ENCODE measurements around the gene CTNNA2. TPM values are rescaled to one million over a fixed set of nuclear protein-coding genes. Genes with fewer than 3 reads are reported as not detected.

Gene CTNNA2
- total RNA-seq, 3 donors from 2014 or later, result 0.29 to 4.2 (median 1.1) TPM

DNA sequence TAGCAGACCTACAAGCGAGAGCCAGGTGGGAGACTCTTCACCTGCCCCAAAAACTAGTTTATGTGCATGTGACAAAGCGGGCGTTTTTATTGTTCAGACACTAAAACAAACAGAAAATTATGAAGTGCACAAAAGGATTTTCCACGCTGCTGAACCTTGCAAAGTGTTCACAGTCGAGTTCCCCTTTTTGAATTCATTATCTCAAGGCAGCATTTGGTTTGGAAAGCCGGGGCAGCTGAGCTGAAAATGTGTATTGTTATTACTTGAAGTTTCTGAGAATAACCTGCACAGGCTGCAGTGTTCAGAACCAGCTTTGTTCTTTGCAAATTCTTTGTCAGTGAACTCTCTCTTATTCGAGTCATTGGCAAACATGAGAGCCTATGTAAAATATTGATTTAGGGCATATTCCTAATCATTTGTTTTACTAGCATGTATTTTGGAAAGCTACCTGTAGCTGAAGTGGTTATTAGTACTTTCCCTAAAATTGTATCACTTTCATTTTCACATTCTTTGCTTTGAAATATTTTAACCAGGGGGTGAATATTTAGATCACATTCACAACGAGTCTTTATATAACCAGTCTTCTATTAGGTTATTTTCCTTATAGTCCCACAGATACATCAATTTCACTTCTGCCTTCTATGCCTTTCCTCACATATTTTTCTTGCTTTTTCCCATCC lies 732.2 kb downstream of the CTNNA2 start:
- DNase-seq (no peak), ATAC-seq (no peak)
- no peak overlapping the region for H3K4me3 ChIP-seq
- no peaks in the 10 kb centered on the region for H3K4me1 ChIP-seq (ENCODE audit: low read depth)
- intact Hi-C loops (cut with DNase I, micrococcal nuclease), result no loop called here
- H3K9me3 ChIP-seq, result no peaks in the 10 kb centered on the region
- TF ChIP-seq, protein P1, sequence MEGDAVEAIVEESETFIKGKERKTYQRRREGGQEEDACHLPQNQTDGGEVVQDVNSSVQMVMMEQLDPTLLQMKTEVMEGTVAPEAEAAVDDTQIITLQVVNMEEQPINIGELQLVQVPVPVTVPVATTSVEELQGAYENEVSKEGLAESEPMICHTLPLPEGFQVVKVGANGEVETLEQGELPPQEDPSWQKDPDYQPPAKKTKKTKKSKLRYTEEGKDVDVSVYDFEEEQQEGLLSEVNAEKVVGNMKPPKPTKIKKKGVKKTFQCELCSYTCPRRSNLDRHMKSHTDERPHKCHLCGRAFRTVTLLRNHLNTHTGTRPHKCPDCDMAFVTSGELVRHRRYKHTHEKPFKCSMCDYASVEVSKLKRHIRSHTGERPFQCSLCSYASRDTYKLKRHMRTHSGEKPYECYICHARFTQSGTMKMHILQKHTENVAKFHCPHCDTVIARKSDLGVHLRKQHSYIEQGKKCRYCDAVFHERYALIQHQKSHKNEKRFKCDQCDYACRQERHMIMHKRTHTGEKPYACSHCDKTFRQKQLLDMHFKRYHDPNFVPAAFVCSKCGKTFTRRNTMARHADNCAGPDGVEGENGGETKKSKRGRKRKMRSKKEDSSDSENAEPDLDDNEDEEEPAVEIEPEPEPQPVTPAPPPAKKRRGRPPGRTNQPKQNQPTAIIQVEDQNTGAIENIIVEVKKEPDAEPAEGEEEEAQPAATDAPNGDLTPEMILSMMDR (IDR thresholded peaks at IDR 0.05), result no peak
- no peaks in the 10 kb centered on the region for H3K36me3 ChIP-seq (ENCODE audit: low read depth)

- H3K4me1 ChIP-seq (ENCODE audit: low read depth), result no peaks in the 10 kb centered on the region
- H3K4me3 ChIP-seq, result no peak overlapping the region
- DNase-seq (no peak), ATAC-seq (no peak)
- no peaks in the 10 kb centered on the region for H3K9me3 ChIP-seq
- H3K36me3 ChIP-seq (ENCODE audit: low read depth), result no peaks in the 10 kb centered on the region
- intact Hi-C loops (cut with DNase I, micrococcal nuclease), result no loop called here
- TF ChIP-seq, protein P1 (IDR thresholded peaks at IDR 0.05), result no peak
Observed at GRCh38 chr2:80246534-80246933, 733.7 kb downstream of the CTNNA2 start.

DNA sequence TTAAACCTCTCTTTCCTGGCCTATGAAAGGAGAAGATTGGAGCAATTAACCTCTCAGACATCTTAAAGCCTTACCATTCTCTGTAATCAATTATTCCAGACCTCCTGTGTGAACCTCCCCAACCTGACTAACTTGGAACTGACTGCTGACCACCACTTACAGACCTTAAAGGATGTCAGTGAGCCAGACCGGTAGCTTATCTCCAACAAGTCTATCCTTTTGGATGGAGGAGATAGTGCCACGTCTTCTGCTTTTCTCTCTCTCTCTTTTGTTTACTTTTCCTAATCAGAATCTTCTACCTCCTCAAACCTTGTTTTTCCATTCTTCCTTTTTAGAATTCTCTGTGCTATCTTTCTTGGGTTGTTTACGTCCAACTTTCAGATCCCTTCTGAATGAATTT lies 734.5 kb downstream of the CTNNA2 start:
- intact Hi-C loops (cut with DNase I, micrococcal nuclease), result no loop called here
- H3K4me1 ChIP-seq (ENCODE audit: low read depth), result no peaks in the 10 kb centered on the region
- H3K9me3 ChIP-seq, result no peaks in the 10 kb centered on the region
- no peaks in the 10 kb centered on the region for H3K36me3 ChIP-seq (ENCODE audit: low read depth)
- TF ChIP-seq, protein P1 (IDR thresholded peaks at IDR 0.05), result no peak
- ATAC-seq, result no peak
- H3K4me3 ChIP-seq, result no peak overlapping the region
- no peak for DNase-seq

GRCh38 chr2:80248146-80248545 lies 735.3 kb downstream of the CTNNA2 start:
- no peak for ATAC-seq
- Histone ChIP-seq H3K9me3 (no peaks in the 10 kb centered on the region), H3K4me1 (ENCODE audit: low read depth) (no peaks in the 10 kb centered on the region), H3K36me3 (ENCODE audit: low read depth) (no peaks in the 10 kb centered on the region), H3K4me3 (no peak overlapping the region)
- TF ChIP-seq, protein P1 (IDR thresholded peaks at IDR 0.05), result no peak
- DNase-seq, result no peak
- intact Hi-C loops (cut with DNase I, micrococcal nuclease), result no loop called here

- ATAC-seq (peak; percentile 73), DNase-seq (peak in 1 of 3 donors; percentile 13)
- TF ChIP-seq, protein P1 (IDR thresholded peaks at IDR 0.05), result no peak
- no peaks in the 10 kb centered on the region for H3K4me1 ChIP-seq (ENCODE audit: low read depth)
- no peaks in the 10 kb centered on the region for H3K9me3 ChIP-seq
- H3K36me3 ChIP-seq (ENCODE audit: low read depth), result no peaks in the 10 kb centered on the region
- intact Hi-C loops (cut with DNase I, micrococcal nuclease), result no loop called here
- no peak overlapping the region for H3K4me3 ChIP-seq
Observed at GRCh38 chr2:80252294-80252986, 739.6 kb downstream of the CTNNA2 start.
